DND-41 (cell line): ENCODE results near the gene SAMD11.

Experiments used
- EZH2 ChIP-seq: IDR thresholded peaks from 3 replicates; pipeline ENCODE4 v1.6.1; 2012; ENCODE audit warnings: borderline replicate concordance, low read depth, mild to moderate bottlenecking, moderate library complexity, low read length, inconsistent platforms; ENCODE audit not compliant: severe bottlenecking
- TF ChIP-seq, protein P1 (sequence below): IDR thresholded peaks from 2 replicates; pipeline ENCODE4 v1.5.1; 2012; ENCODE audit warnings: borderline replicate concordance, low read length, moderate library complexity, mild to moderate bottlenecking; ENCODE audit not compliant: poor library complexity, severe bottlenecking; ENCODE audit errors: extremely low read depth

DNA sequence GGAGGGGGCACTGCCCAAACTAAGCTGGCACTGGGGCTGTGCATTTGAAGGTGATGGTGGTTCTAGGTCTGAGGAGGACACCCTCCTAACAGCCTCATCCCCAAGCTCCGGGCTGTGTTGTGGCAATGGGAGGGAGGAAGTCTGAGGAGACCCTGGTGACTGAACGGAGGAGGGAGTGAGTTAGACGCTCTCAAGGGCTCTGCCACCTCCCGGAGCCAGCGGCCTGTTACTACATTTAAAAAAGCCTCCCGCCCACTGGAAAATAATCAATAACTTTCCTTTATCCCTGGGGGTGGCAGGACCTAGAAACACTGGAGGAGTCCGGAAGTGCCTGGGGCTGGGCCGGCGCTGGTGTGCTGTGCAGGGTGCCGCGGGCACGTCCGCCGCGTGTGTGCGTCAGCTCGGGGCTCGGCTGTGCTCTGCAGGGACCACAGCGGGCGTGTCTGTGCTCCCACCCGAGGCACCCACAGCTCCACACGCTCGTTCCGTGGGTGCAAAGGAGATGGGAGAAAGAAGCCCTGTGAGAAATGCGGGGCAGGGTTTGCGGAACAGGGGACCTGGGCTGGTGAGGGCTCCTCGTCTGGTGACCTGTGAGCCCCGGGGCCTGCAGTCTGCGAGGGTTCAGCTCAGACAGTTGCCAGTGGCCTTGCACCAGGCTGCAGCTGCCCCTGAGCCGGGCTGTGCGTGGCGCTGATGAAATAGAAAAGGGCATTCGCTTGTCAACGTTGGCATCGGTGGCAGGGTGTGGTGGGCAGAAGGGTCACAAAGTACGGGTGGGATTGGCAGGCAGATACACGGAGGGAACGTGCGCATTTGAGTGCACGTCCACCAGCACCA lies 5.3 kb downstream of the SAMD11 start:
- TF ChIP-seq, protein P1, sequence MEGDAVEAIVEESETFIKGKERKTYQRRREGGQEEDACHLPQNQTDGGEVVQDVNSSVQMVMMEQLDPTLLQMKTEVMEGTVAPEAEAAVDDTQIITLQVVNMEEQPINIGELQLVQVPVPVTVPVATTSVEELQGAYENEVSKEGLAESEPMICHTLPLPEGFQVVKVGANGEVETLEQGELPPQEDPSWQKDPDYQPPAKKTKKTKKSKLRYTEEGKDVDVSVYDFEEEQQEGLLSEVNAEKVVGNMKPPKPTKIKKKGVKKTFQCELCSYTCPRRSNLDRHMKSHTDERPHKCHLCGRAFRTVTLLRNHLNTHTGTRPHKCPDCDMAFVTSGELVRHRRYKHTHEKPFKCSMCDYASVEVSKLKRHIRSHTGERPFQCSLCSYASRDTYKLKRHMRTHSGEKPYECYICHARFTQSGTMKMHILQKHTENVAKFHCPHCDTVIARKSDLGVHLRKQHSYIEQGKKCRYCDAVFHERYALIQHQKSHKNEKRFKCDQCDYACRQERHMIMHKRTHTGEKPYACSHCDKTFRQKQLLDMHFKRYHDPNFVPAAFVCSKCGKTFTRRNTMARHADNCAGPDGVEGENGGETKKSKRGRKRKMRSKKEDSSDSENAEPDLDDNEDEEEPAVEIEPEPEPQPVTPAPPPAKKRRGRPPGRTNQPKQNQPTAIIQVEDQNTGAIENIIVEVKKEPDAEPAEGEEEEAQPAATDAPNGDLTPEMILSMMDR: no peak
- TF ChIP-seq EZH2: no peak
